HepG2 (cell line): ENCODE measurements around the gene RPL39. TPM values are rescaled to one million over a fixed set of nuclear protein-coding genes. Genes with fewer than 3 reads are reported as not detected.
A peak's percentile ranks its signal among the peaks of the same experiment; 100 is the strongest.

Experiments used
- ATF3 ChIP-seq: sonication (generic); formaldehyde crosslinking; IDR thresholded peaks from 2 replicates; pipeline ENCODE4 v1.4.0; 2020; ENCODE audit warnings: missing genetic modification reagents
- ATF7-NPFF ChIP-seq: sonication (generic); formaldehyde crosslinking; IDR thresholded peaks from 2 replicates; pipeline ENCODE4 v1.8.1; 2023; ENCODE audit warnings: mild to moderate bottlenecking, low read depth, missing genetic modification reagents, moderate library complexity
- CEBPG ChIP-seq: IDR thresholded peaks from 2 replicates; pipeline ENCODE4 v1.6.1; 2016
- EHMT2 ChIP-seq: fragments of 200-600 bp; sonication (generic); IDR thresholded peaks from 2 replicates; pipeline ENCODE4 v1.7.0; 2017; ENCODE audit warnings: antibody characterized with exemption, low read depth, low read length, borderline replicate concordance
- ELF4 ChIP-seq: sonication (generic); formaldehyde crosslinking; IDR thresholded peaks from 2 replicates; pipeline ENCODE4 v1.5.0; 2020; ENCODE audit warnings: missing genetic modification reagents, mild to moderate bottlenecking, moderate library complexity, borderline replicate concordance
- HNRNPK ChIP-seq: fragments of 200-400 bp; formaldehyde crosslinking; IDR thresholded peaks from 2 replicates; pipeline ENCODE4 v1.6.1; 2018; ENCODE audit warnings: low read length, low read depth, moderate library complexity, mild to moderate bottlenecking; ENCODE audit not compliant: poor library complexity, severe bottlenecking
- HOMEZ ChIP-seq: IDR thresholded peaks from 2 replicates; pipeline ENCODE4 v1.6.1; 2016; ENCODE audit warnings: low read depth
- KLF12 ChIP-seq: sonication (generic); formaldehyde crosslinking; IDR thresholded peaks from 2 replicates; pipeline ENCODE4 v1.4.0; 2020; ENCODE audit warnings: missing genetic modification reagents, borderline replicate concordance
- KLF16 ChIP-seq, 2 experiments: sonication (generic) in 1 of 2; formaldehyde crosslinking in 1 of 2; IDR thresholded peaks; 2 replicates each; pipeline versions ENCODE4 v1.6.1 to v1.8.0; 2016 to 2023; ENCODE audit warnings: missing genetic modification reagents in 2 of 2, missing compliant biosample characterization in 1 of 2
- MAF1 ChIP-seq: sonication (generic); formaldehyde crosslinking; IDR thresholded peaks from 2 replicates; pipeline ENCODE4 v1.5.0; 2020; ENCODE audit warnings: missing genetic modification reagents, borderline replicate concordance
- MED13 ChIP-seq: sonication (generic); formaldehyde crosslinking; IDR thresholded peaks from 2 replicates; pipeline ENCODE4 v1.5.0; 2020; ENCODE audit warnings: missing genetic modification reagents
- MEIS2 ChIP-seq: sonication (generic); formaldehyde crosslinking; IDR thresholded peaks from 2 replicates; pipeline ENCODE4 v1.9.0; 2021; ENCODE audit warnings: mild to moderate bottlenecking, missing genetic modification reagents
- MIXL1 ChIP-seq: IDR thresholded peaks from 2 replicates; pipeline ENCODE4 v1.6.1; 2016
- NPAS2 ChIP-seq: sonication (generic); formaldehyde crosslinking; IDR thresholded peaks from 2 replicates; pipeline ENCODE4 v1.8.0; 2022; ENCODE audit warnings: mild to moderate bottlenecking, missing genetic modification reagents, borderline replicate concordance
- SIN3B ChIP-seq: fragments of 150-350 bp; IDR thresholded peaks from 2 replicates; pipeline ENCODE4 v1.6.1; 2014; ENCODE audit warnings: low read length
- STAT6 ChIP-seq: sonication (generic); formaldehyde crosslinking; IDR thresholded peaks from 2 replicates; pipeline ENCODE4 v1.4.0; 2020; ENCODE audit warnings: missing genetic modification reagents, mild to moderate bottlenecking, borderline replicate concordance
- TBP ChIP-seq: sonication (generic); formaldehyde crosslinking; IDR thresholded peaks from 2 replicates; pipeline ENCODE4 v1.5.0; 2020; ENCODE audit warnings: missing genetic modification reagents
- TEAD2 ChIP-seq: sonication (generic); formaldehyde crosslinking; IDR thresholded peaks from 2 replicates; pipeline ENCODE4 v1.9.0; 2021; ENCODE audit warnings: missing genetic modification reagents
- U2AF2 ChIP-seq: fragments of 200-400 bp; formaldehyde crosslinking; IDR thresholded peaks from 2 replicates; pipeline ENCODE4 v1.6.1; 2017; ENCODE audit warnings: low read depth, mild to moderate bottlenecking, low read length
- ZFP36L2 ChIP-seq: sonication (generic); formaldehyde crosslinking; IDR thresholded peaks from 2 replicates; pipeline ENCODE4 v1.4.0; 2020; ENCODE audit warnings: missing genetic modification reagents
- ZNF30 ChIP-seq: sonication (generic); formaldehyde crosslinking; IDR thresholded peaks from 2 replicates; pipeline ENCODE4 v1.5.0; 2020; ENCODE audit warnings: mild to moderate bottlenecking, missing genetic modification reagents
- ZNF329 ChIP-seq: sonication (generic); formaldehyde crosslinking; IDR thresholded peaks from 2 replicates; pipeline ENCODE4 v1.9.0; 2021; ENCODE audit warnings: low read depth, mild to moderate bottlenecking, missing genetic modification reagents
- ZNF432 ChIP-seq: sonication (generic); formaldehyde crosslinking; IDR thresholded peaks from 2 replicates; pipeline ENCODE4 v1.5.0; 2020; ENCODE audit warnings: missing genetic modification reagents, mild to moderate bottlenecking, borderline replicate concordance
- ZNF607 ChIP-seq: sonication (generic); formaldehyde crosslinking; IDR thresholded peaks from 2 replicates; pipeline ENCODE4 v1.5.1; 2020; ENCODE audit warnings: missing genetic modification reagents, mild to moderate bottlenecking, borderline replicate concordance
- ZNF747 ChIP-seq: sonication (generic); formaldehyde crosslinking; IDR thresholded peaks from 2 replicates; pipeline ENCODE4 v1.8.1; 2023; ENCODE audit warnings: missing genetic modification reagents, mild to moderate bottlenecking, borderline replicate concordance
- ZNF891 ChIP-seq: sonication (generic); formaldehyde crosslinking; IDR thresholded peaks from 2 replicates; pipeline ENCODE4 v1.5.0; 2020; ENCODE audit warnings: mild to moderate bottlenecking, missing genetic modification reagents
- ZSCAN25 ChIP-seq: sonication (generic); formaldehyde crosslinking; IDR thresholded peaks from 2 replicates; pipeline ENCODE4 v1.8.0; 2022; ENCODE audit warnings: mild to moderate bottlenecking, missing genetic modification reagents
- polyA plus RNA-seq, 8 experiments: library from polyadenylated mRNA; depleted of rRNA in 3 of 8; stranded (reverse) in 7 of 8; unstranded in 1 of 8; fragments of >200 nt; fragmentation: Illumina TruSeq in 4 of 8; extraction: Trizol in 4 of 8; gene quantifications; 2 replicates each; pipeline versions ENCODE4 v1.2.1 to v1.2.3, GENCODE V29; 2011 to 2016; ENCODE audit warnings: low read depth in 4 of 8, missing spikeins in 1 of 8, mixed read lengths in 1 of 8; ENCODE audit not compliant: insufficient read depth in 1 of 8
- total RNA-seq, 5 experiments: library from RNA; depleted of rRNA; stranded (reverse); fragments of >200 nt; fragmentation: Illumina TruSeq; extraction: Trizol; gene quantifications; 2 replicates each; pipeline ENCODE4 v1.2.3, GENCODE V29; 2016; ENCODE audit warnings: low read depth in 1 of 5

Gene RPL39
- total and polyA plus RNA-seq, 2 of the 13 experiments (the other 11 are each of a cell fraction or from before 2014, with no cell fraction given) = 2,312 to 3,547 TPM

- TF ChIP-seq U2AF2 = no peak
- TF ChIP-seq KLF16 (CRISPR knock-in tag; IDR thresholded peaks at IDR 0.05) = peak in 1 of 2 experiments; percentile 37; a peak in 1 of 4 replicates
- no peak for TF ChIP-seq SIN3B
- no peak for TF ChIP-seq MED13
- TF ChIP-seq ZFP36L2 = no peak
- peak; percentile 73; the same call in 1 of the 2 replicates for TF ChIP-seq ZNF607 (CRISPR knock-in tag)
- no peak for TF ChIP-seq CEBPG
- TF ChIP-seq ZNF432 (CRISPR knock-in tag) = no peak
- no peak for TF ChIP-seq KLF12
- no peak for TF ChIP-seq ZNF329
- no peak for TF ChIP-seq ATF3
- TF ChIP-seq HOMEZ (CRISPR knock-in tag) = no peak
- peak; percentile 56 for TF ChIP-seq HNRNPK
- TF ChIP-seq STAT6 (CRISPR knock-in tag) = no peak
- TF ChIP-seq ATF7-NPFF = no peak
- TF ChIP-seq EHMT2 = no peak
- no peak for TF ChIP-seq TEAD2
- TF ChIP-seq MAF1 = 0 out of 2 replicates have a peak, but pooled peaks have one; percentile 45
- TF ChIP-seq MIXL1 = no peak
- TF ChIP-seq ZNF891 (CRISPR knock-in tag) = 0 out of 2 replicates have a peak, but pooled peaks have one; percentile 27
- TF ChIP-seq TBP (CRISPR knock-in tag) = no peak
- peak; percentile 40; the same call in 1 of the 2 replicates for TF ChIP-seq ZNF747 (CRISPR knock-in tag)
- no peak for TF ChIP-seq ZNF30 (CRISPR knock-in tag)
- no peak for TF ChIP-seq MEIS2 (CRISPR knock-in tag)
- TF ChIP-seq ZSCAN25 (CRISPR knock-in tag) = 0 out of 2 replicates have a peak, but pooled peaks have one; percentile 1
- TF ChIP-seq ELF4 (CRISPR knock-in tag) = peak; percentile 42; the same call in 1 of the 2 replicates
- TF ChIP-seq NPAS2 (CRISPR knock-in tag) = peak; percentile 86; the same call in 1 of the 2 replicates
Measured at GRCh38 chrX:119757979-119758730, 33.3 kb downstream of the RPL39 start, which contains the start of gene SOWAHD (continued).
